PFSK-1 (cell line): Measurements from ENCODE around the gene MAST4.

Source experiments
- FOXP2 ChIP-seq: optimal IDR thresholded peaks from 2 replicates; pipeline ENCODE3; 2011; ENCODE audit warnings: borderline replicate concordance, control low read depth, inconsistent platforms; ENCODE audit not compliant: insufficient read depth; ENCODE audit errors: extremely low read length, extremely low read depth
- POLR2AphosphoS5 ChIP-seq: IDR thresholded peaks from 2 replicates; pipeline ENCODE4 v1.6.1; 2012; ENCODE audit warnings: low read depth, mild to moderate bottlenecking, control low read depth, low read length, moderate library complexity
- SIN3A ChIP-seq: IDR thresholded peaks from 2 replicates; pipeline ENCODE4 v1.6.1; 2012; ENCODE audit warnings: mild to moderate bottlenecking, low read length, moderate library complexity, borderline replicate concordance; ENCODE audit not compliant: insufficient read depth
- TAF1 ChIP-seq: IDR thresholded peaks from 2 replicates; pipeline ENCODE4 v1.6.1; 2012; ENCODE audit warnings: low read length, control low read depth, borderline replicate concordance; ENCODE audit not compliant: insufficient read depth
- TF ChIP-seq, protein P1 (sequence below), 2 experiments: IDR thresholded peaks; 2 replicates each; pipeline versions ENCODE4 v1.6.1 to v1.8.0; 2011 to 2012; ENCODE audit warnings: low read depth in 2 of 2, low read length in 2 of 2, control low read depth in 1 of 2, inconsistent platforms in 1 of 2, mild to moderate bottlenecking in 1 of 2, moderate library complexity in 1 of 2; ENCODE audit not compliant: insufficient read depth in 1 of 2

MAST4 gene

DNA sequence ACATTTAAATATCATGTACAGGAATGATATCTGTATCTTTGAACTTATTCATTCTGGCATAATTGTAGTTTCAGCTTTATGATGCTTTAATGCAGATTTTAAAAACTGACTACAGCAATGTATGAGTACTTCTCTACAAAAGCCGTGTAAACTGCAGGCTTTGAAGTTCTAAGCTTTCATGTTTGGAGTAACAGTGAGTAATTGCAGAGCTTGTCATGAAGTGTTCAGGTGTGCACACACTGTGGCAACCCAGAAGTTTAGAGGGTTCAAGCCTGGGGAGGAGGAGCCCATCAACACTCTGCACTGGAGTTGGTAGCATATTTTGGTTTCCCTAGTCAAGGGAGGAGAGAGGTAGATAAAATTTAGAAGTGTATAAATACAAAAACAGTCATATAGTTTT, 469.5 kb downstream of the MAST4 start:
- TF ChIP-seq POLR2AphosphoS5 (no peak), TAF1 (no peak), FOXP2 (no peak), SIN3A (no peak)
- TF ChIP-seq, protein P1, sequence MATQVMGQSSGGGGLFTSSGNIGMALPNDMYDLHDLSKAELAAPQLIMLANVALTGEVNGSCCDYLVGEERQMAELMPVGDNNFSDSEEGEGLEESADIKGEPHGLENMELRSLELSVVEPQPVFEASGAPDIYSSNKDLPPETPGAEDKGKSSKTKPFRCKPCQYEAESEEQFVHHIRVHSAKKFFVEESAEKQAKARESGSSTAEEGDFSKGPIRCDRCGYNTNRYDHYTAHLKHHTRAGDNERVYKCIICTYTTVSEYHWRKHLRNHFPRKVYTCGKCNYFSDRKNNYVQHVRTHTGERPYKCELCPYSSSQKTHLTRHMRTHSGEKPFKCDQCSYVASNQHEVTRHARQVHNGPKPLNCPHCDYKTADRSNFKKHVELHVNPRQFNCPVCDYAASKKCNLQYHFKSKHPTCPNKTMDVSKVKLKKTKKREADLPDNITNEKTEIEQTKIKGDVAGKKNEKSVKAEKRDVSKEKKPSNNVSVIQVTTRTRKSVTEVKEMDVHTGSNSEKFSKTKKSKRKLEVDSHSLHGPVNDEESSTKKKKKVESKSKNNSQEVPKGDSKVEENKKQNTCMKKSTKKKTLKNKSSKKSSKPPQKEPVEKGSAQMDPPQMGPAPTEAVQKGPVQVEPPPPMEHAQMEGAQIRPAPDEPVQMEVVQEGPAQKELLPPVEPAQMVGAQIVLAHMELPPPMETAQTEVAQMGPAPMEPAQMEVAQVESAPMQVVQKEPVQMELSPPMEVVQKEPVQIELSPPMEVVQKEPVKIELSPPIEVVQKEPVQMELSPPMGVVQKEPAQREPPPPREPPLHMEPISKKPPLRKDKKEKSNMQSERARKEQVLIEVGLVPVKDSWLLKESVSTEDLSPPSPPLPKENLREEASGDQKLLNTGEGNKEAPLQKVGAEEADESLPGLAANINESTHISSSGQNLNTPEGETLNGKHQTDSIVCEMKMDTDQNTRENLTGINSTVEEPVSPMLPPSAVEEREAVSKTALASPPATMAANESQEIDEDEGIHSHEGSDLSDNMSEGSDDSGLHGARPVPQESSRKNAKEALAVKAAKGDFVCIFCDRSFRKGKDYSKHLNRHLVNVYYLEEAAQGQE (IDR thresholded peaks at IDR 0.05; ENCODE audit: insufficient read depth in 1 of 2, low read depth in 2 of 2, low read length in 2 of 2), result no peak

DNA sequence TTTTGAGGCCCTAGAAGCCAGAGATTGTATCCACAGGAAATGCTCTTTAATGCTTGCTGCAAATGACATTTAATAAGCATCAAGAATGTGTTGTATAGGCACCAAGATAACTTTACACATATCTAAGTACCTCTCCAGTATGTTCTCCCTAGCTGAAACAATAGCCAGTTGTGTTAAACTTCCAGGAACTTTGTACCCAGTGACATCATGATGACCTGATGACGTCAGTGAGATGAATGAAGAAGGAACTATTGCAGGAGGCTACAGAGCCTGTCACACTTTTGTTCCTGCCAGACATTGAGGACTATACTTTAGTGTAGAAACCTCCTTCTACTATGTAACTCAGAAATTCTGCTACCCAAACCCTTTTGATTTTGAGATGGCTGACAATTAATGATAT, 470.6 kb downstream of the MAST4 start:
- TF ChIP-seq TAF1, result no peak
- no peak for TF ChIP-seq POLR2AphosphoS5
- no peak for TF ChIP-seq SIN3A

DNA sequence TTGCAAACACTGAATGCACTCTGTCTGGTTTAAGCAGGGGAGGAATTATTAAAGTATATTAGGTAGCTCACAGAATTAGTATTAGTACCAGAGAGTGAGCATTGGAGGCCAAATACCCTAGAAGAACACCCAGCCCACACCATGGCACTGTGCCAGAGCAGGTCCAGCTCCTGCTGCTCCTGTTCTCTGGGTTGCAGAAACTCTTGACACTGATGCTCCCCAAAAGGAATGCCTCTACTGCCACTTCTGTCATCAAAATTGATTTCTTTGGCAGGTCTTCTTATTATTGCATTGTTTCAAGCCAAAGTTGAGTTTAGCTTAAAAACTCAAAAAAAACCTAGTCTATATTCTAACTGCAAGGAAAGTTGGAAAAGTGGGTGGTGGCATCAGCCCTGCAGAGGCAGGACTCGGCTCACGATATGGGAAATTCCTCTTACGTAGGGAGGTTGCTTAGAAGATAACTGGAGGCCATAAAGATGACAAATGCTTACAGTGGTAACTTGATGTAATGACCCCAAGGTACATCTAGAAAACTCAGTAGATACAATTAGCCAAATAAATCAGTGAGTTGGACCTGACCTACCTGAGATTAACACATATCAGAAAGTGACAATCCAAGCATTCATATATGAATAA, 477.0 kb downstream of the MAST4 start:
- TF ChIP-seq, protein P1 (IDR thresholded peaks at IDR 0.05; ENCODE audit: insufficient read depth in 1 of 2, low read depth in 2 of 2, low read length in 2 of 2), result no peak
- TF ChIP-seq POLR2AphosphoS5 (no peak), TAF1 (no peak), FOXP2 (no peak), SIN3A (no peak)

DNA sequence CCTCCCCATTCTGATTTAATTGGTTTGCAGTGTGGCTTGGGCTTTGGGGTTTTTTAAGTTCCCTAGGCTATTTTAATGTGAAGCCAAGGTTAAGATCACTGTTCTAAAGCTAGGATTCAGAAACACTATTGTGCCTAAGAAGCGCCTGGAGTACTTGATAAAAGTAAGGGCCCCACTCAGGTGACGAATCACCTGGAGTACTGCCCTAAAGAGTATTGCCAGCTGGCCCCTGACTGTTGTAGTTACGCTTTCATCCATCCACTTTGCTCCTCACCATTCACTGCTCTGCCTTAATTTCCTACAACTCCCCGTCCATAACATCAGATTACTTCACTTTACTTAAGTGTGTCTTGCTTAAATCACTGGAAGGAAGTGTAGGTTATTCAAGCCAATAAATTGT, 481.1 kb downstream of the MAST4 start:
- TF ChIP-seq, protein P1 (IDR thresholded peaks at IDR 0.05; ENCODE audit: insufficient read depth in 1 of 2, low read depth in 2 of 2, low read length in 2 of 2), result no peak
- TF ChIP-seq POLR2AphosphoS5 (no peak), SIN3A (no peak), TAF1 (no peak), FOXP2 (no peak)

DNA sequence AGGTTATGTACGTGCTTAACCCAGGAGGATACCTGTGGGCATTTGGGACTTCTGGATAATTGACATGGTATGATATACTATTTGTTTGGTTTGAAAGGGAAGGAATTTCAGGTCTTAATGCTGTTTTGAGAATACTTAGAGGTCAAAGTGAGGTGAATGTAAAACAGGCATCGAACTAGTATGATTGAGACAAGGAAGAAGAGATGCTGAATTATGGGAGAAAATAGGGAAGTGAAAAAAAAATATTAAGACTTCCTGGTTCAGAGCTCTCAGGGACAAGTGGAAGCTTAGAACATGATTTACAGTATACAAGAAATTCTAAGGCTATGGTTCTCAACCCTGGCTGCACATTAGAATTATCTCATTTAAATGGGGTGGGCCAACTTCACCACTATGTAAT, 485.1 kb downstream of the MAST4 start:
- TF ChIP-seq TAF1 (no peak), FOXP2 (no peak), POLR2AphosphoS5 (no peak)
- TF ChIP-seq, protein P1 (IDR thresholded peaks at IDR 0.05; ENCODE audit: insufficient read depth in 1 of 2, low read depth in 2 of 2, low read length in 2 of 2), result no peak
